GM19240 (cell line): Measurements from ENCODE around the gene SSUH2.

Experiments used
- DNase-seq: peaks from one replicate; pipeline ENCODE4 v3.0.0; 2011; ENCODE audit warnings: low spot score; ENCODE audit not compliant: insufficient read length

SSUH2 gene

GRCh38 chr3:8642001-8642400 is 2.6 kb downstream of the SSUH2 start:
- DNase-seq, result no peak

GRCh38 chr3:8641472-8641871 is 3.1 kb downstream of the SSUH2 start:
- DNase-seq, result no peak

- DNase-seq, result no peak
Measured at GRCh38 chr3:8640223-8640622, 4.4 kb downstream of the SSUH2 start.

DNA sequence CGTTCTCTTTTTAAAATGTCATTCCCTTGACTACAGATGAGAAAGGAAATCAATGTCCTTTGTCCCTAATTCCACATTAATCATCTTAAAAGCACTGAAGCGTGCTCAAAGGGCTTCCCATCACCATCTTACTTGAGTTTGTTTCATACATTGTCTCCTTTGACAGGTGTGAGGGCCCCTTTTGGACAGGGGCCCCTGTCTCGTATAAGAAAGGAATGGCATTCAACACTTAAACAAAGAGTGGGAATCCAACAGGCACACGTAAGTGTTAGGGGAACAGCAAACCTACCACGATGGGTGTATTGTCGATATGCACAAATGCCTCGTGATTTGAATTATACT is 5.0 kb downstream of the SSUH2 start:
- DNase-seq, result no peak

GRCh38 chr3:8638994-8639658 is 5.5 kb downstream of the SSUH2 start:
- DNase-seq, result no peak

GRCh38 chr3:8637348-8637747 is 7.2 kb downstream of the SSUH2 start:
- DNase-seq, result no peak

GRCh38 chr3:8635631-8636030 is 9.0 kb downstream of the SSUH2 start:
- DNase-seq, result no peak

- no peak for DNase-seq
Measured at GRCh38 chr3:8635125-8635524, 9.5 kb downstream of the SSUH2 start.

GRCh38 chr3:8632402-8633237 is 12.0 kb downstream of the SSUH2 start:
- no peak for DNase-seq

- DNase-seq, result no peak
Measured at GRCh38 chr3:8631661-8632060, 12.9 kb downstream of the SSUH2 start.

DNA sequence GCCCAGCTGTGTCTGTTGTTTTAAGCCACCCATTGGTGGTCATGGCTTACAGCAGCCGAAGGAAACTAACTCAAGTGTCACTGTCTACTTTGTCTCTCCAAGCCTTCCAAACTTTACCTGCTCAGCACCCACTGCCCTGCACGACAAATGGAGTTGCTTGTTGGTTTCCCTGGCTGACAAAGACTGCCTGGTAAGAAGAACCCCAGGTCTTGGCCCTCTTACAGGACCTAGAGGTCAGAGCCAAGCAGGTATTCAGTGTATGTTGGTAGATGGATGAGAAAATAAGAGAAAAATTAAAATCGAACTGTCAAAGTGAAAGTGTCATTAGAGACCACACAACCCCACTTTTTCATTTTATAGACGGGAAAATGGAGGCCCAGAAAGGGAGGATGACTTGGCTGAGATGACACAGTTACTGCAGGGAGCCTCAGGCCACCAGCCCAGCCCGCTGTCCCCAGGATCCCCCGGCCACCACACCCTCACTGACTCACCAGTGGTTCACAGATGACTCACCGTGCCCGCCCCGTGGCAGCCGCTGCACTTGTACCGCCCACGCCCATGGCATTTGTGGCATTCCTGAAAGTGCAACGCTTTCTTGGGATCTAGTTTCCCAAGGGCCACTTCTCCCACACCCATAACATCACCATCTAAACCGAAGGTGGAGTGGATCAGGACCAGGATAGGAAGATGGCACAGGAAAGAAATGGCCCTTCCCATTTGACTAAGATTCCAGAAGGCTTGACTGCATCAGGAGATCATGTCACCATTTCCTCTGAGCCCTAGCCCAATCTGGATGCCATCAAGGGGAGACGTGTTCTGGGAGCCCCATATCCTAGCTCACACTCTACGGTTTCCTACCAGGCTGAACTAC is 15.2 kb downstream of the SSUH2 start:
- no peak for DNase-seq

GRCh38 chr3:8627949-8628348 is 16.6 kb downstream of the SSUH2 start:
- DNase-seq, result no peak

DNA sequence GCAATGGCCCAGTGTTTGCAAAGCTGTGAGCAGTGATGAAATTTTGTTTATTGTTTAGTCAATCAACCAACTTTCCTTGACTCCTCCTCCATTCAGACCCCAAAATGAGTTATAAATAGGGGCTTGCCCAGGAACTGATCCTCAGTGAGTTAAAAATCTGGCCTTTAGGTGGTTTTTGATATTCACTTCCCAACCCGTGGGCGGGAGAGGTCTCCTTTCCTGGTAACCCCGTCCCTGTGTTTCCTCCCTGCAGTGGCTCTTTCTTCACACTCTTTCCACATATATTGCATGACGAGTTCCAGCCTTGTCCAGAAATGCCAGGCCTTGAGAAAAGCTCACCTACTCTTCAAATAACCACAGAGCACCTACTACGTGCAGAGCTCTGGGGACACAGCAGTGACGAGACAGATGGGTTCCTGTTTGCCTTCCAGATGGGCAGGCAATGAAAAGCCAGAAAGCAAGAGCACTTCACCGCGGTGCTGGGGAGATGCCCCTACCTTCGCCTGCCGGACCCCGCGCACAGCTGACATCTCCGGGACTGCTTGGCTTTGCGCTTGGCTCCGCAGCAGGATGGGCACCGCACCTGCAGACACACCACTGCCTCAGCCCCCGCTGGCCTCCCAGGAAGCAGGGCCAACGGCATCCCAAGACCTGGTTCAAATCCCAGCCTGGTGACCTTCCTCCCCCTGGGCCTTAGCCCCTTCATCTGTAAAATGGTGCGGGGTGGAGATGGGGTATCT is 17.2 kb downstream of the SSUH2 start:
- no peak for DNase-seq

DNA sequence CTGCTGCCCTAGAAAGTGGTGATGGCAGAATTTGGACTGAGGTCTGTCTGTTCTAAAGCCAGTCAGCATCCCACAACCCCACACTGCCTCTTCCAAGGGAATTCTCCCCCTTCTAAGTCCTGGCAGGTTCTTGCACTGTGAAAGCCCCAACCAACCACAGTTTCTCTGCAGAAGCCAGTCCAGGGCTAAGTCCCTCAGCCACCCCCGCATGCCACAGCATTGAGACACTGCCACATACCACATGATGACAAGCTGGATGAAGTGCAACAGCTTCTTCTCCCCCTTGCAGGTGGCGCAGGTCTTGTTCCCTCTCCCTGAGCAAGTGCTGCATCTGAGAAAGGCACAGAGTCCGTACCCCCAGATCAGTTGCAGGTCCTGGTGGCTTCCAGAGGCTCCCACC is 18.6 kb downstream of the SSUH2 start:
- no peak for DNase-seq

- no peak for DNase-seq
Measured at GRCh38 chr3:8624612-8625011, 20.0 kb downstream of the SSUH2 start.

- no peak for DNase-seq
Measured at GRCh38 chr3:8623741-8624140, 20.9 kb downstream of the SSUH2 start.

DNA sequence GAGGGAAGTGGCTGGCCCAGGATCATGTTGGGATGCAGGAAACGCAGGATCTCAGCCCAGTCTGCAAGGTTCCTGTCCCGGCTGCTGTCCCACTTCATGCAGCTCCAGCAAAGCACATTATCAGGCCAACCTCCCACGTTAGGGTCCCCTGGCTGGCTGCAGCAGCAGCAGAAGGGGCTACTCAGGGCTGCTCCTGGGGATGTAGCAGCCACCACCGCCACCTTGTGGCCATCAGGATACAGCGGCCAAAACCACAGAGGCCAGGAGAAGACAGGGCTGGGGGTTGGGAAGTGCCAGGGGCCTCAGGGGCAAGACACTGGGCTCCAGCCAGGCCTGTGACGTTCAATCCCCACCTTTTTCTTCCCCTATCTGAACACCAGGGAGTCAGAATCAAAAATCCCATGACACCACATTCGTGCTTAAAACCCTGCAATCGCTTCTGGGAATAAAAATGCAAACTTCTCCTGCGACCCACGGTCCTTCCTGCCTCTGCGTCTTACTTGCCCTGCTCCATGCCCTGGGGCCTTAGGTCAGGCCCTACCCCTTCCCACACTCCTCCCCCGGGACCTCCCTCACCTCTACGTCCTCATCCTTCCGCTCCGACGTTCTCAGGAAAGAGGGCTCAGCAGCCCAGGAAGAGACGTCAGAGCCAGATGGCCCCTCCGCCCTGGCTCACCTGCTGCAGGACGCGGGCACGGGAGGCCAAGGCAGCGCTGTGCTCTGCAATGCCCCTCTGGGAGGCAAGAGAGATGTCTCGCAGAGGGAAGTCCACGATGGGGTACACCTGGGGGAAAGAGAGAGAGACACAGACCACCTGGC is 21.5 kb downstream of the SSUH2 start:
- DNase-seq, result peak; percentile 79

DNA sequence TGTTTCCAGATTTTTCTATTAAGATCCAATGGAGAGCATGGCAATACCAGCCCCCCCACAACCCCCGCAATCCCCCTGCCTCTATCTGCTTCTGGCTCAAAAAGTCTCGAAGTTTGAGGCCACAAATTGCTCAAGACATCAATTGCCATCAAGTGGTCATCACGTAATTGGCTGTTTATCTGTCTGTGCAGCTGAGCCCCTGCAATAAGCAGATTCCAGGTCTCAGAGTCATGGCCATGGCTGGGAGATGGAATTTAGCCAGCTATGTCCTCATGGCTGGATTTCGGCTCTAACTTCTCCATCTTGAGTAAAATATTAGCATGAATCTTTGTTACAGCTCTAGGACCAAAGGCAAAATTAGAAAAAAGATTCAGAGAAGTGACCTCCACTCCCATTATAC is 22.7 kb downstream of the SSUH2 start:
- no peak for DNase-seq

GRCh38 chr3:8621141-8621540 is 23.5 kb downstream of the SSUH2 start:
- no peak for DNase-seq

DNA sequence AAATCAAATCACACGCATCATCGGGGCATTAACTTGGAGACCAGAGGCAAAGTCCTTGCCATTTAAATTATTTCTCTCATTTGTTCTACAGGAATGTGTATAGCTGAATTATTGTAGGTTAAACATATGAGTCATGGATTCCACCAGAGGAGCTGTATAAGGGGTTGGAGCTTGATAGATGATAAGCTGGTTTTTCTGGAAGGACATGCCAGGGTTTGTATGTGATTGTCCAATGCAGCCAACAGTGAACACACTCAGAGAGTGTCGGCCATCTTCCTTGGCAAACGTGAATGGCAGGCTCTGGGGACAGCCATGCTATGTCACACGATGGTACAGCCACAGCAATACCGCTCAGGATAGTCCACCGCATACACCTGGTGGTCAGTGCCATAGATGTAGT is 25.1 kb downstream of the SSUH2 start:
- DNase-seq, result no peak

DNA sequence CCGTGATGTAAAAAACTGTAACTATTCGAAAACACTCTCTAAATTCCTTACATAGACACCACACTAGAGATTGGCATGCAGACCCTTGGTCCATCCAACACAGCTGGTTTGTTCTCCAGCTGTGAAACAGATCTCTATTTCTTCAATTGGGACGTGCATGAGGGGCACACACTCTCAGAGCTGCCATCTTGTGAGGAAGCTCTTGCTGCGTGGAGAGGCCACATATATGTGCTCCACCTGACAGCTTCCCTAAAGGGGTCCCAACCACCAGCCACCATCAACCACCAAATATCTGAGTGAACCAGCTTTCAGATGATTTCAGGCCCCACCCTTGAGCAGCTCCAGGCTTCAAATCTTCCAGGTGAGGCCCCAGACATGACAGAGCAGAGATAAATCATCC is 25.6 kb downstream of the SSUH2 start:
- no peak for DNase-seq
